Muscle layer of colon (tissue), 2 donors: ENCODE data around the gene ST6GALNAC4.

ENCODE experiments used
- H3K27ac ChIP-seq: one replicate; pipeline ENCODE4 v1.7.0; 2013; ENCODE audit warnings: low read depth, mild to moderate bottlenecking, low read length, moderate library complexity
- H3K27me3 ChIP-seq, 2 donors: one replicate each; pipeline ENCODE4 v1.7.0; 2013; ENCODE audit warnings: low read length in 2 of 2, mild to moderate bottlenecking in 2 of 2; ENCODE audit not compliant: insufficient read depth in 2 of 2, control insufficient read depth in 1 of 2
- H3K36me3 ChIP-seq: one replicate; pipeline ENCODE4 v1.7.0; 2013; ENCODE audit warnings: mild to moderate bottlenecking, low read length; ENCODE audit not compliant: insufficient read depth
- H3K4me1 ChIP-seq: one replicate; pipeline ENCODE4 v1.7.0; 2013; ENCODE audit warnings: mild to moderate bottlenecking, low read length; ENCODE audit not compliant: insufficient read depth
- H3K4me3 ChIP-seq, 2 donors: one replicate each; pipeline ENCODE4 v1.7.0; 2013; ENCODE audit warnings: low read length in 2 of 2, low read depth in 1 of 2, mild to moderate bottlenecking in 1 of 2, moderate library complexity in 1 of 2
- H3K9ac ChIP-seq: one replicate; pipeline ENCODE4 v1.7.0; 2013; ENCODE audit warnings: low read length
- H3K9me3 ChIP-seq: one replicate; pipeline ENCODE4 v1.7.0; 2013; ENCODE audit warnings: mild to moderate bottlenecking, low read length
- donor health status: abdominal sarcoma.
- donor health status: Adenocarcinoma of cecum.

Gene ST6GALNAC4

DNA sequence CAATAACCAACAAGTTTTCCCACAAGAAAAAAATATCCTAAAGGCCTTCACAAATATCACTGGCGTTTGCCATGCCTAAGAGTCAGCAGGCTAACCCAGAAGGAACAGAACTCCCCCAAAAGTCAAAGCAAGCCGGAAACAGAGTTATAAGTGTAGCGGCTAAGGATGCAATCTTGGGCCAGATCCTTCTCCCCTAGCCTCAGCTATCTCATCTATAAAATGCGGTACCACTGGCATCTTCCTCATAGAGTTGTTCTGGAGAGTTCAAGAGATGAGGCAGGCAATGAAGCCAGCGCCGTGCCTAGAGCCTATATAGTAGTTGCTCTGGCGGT, 20.2 kb upstream of the ST6GALNAC4 start:
- peak overlapping the region; percentile 65 for H3K27ac ChIP-seq
- peaks cover 33% of the 10 kb centered on the region for H3K4me1 ChIP-seq
- H3K9ac ChIP-seq = peak overlapping the region; percentile 75

DNA sequence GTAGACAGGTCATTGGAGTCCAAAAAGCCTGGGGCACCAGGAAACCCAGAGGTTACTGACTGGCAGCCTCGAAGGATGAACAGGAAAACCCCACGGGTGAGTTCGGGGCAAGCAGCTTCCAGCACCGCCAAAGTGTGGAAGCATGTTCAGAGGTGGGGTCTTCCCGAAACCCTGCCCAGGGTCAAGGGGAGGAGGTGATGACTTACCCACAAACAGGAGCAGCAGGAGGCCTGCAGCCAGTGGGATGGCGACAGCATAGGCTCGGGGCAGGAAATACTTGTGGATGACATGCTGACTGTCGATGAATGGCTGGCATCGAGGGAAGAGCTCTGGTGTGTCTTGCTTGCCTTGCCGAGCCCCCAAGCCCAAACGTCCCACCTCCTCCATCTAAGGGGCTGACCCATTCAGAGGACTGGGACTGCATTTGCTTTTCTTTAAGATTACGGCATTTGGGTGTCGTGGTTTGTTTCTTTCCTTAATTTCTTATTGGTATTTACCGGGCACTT, 19.6 kb upstream of the ST6GALNAC4 start:
- Histone ChIP-seq H3K4me1 (peaks cover 30% of the 10 kb centered on the region), H3K36me3 (peaks cover 5% of the 10 kb centered on the region), H3K9ac (peak overlapping the region; percentile 75), H3K27ac (no peak overlapping the region), H3K4me3 (peak overlapping the region in 1 of 2 donors; percentile 82), H3K27me3 (peaks cover 0 to under 1% of the 10 kb centered on the region in 2 donors), H3K9me3 (no peaks in the 10 kb centered on the region)

More for the DNA sequence above, 20.2 kb upstream of the ST6GALNAC4 start:
- H3K9me3 ChIP-seq = no peaks in the 10 kb centered on the region
- no peaks in the 10 kb centered on the region for H3K27me3 ChIP-seq
- H3K36me3 ChIP-seq = peaks cover 9% of the 10 kb centered on the region
- H3K4me3 ChIP-seq = peak overlapping the region; percentile 82 to 90

DNA sequence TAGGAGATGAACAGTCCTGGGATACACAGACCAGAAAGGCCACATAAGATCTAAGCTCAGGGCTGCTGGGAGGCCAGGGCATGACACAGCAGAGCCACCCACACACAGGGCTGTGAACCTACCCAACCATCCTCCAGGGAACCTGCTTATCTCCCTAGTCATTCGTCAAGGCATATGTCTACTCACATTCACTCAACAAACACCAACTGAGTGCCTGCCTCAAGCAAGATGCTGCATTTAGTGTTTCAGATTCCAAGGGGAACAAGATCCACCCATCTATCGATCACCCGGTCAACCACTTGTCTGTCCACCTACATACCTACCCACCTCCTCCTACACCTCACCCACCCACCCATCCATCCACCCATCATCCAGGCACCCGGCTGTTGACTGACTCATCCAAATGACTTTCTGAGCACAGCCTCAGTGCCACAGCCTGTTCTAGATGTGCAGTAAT, 19.0 kb upstream of the ST6GALNAC4 start:
- H3K9ac ChIP-seq = no peak overlapping the region

DNA sequence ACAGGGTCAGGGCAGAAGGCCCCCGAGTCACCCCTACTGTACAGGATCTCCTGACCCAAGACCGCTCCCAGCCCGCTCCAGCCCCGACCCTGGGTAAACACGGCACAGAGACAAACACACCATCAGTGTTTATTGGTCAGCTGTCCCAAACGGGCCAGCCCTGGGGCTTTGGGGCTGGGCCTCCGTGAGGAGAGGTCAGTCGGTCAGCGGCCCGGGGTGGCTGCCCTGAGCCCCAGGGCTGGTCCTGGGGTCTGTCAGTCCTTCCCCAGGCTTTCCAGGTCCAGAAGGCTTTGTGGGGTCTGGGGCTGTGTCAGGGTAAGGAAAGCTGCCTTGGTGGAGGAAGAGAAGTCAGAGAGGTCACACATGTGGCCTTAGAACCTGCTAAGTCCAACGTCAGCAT, 18.1 kb upstream of the ST6GALNAC4 start:
- H3K9me3 ChIP-seq = no peaks in the 10 kb centered on the region
- H3K27ac ChIP-seq = no peak overlapping the region
- peaks cover 0 to 15% of the 10 kb centered on the region in 2 donors for H3K27me3 ChIP-seq
- H3K4me3 ChIP-seq = no peak overlapping the region
- no peak overlapping the region for H3K9ac ChIP-seq
- H3K36me3 ChIP-seq = peaks cover 5% of the 10 kb centered on the region
- H3K4me1 ChIP-seq = peaks cover 42% of the 10 kb centered on the region

More for the DNA sequence above, 19.0 kb upstream of the ST6GALNAC4 start:
- Histone ChIP-seq H3K27me3 (peaks cover 0 to 7% of the 10 kb centered on the region in 2 donors), H3K4me3 (no peak overlapping the region), H3K27ac (no peak overlapping the region), H3K4me1 (peaks cover 35% of the 10 kb centered on the region), H3K36me3 (peaks cover 5% of the 10 kb centered on the region), H3K9me3 (no peaks in the 10 kb centered on the region)

DNA sequence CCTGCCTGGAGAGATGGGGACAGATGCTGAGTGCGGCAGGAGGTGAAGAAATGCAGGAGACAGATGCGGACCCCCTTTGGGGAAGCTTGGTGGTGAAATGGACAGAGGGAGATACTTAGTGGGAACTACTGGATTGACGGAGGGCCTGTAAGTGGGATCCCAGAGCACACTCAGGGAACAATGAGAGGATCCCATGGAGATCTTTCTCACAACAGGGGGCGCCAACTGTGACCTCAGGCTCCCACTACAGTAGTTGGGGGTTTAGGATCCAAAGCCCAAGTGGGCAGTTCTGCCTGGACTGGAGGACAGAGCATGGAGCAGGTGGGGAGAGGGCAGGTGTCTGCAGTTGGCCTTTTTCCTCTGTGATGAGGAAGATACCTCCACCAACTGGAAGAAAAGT, 17.4 kb upstream of the ST6GALNAC4 start:
- Histone ChIP-seq H3K9ac (no peak overlapping the region), H3K4me3 (no peak overlapping the region), H3K27me3 (peaks cover 0 to 22% of the 10 kb centered on the region in 2 donors), H3K27ac (no peak overlapping the region), H3K4me1 (peaks cover 43% of the 10 kb centered on the region), H3K9me3 (no peaks in the 10 kb centered on the region), H3K36me3 (peaks cover 5% of the 10 kb centered on the region)

DNA sequence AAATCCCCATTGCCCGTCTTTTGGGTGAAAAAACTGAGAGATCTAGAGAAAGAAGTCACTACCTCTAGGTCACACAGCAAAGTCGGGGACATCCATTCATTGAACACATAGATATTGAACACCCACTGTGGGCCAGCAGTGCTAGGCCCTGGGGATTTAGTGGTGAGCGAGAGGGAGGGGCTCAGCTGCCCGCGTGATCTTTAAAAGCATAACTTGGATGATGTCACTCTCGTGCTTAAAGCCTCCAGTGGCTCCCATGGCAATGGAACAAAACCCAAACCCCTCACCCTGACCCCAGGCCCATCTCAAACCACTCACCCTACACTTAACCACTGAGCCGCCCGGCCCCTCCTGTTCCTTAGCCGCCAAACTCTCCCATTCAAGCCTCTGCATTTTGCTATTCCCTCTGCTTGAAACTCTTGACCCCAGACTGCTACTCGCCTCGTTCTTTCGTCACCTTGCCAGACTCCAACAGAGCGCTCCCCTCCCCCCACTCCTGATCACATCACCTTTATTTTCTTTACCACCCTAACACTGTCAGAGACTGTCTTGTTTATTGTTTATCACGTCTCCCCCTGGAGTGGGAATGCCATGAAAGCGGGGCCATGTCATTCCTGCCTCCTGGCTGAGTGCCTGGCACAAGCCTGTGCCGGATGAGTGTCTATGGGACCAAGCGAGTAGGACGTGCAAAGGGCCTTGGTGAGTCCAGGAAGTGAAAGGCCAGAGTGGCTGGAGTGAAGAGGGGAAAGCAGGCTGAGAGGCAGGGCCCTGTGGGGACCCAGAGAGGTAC, 14.4 kb upstream of the ST6GALNAC4 start:
- Histone ChIP-seq H3K27ac (no peak overlapping the region), H3K9ac (no peak overlapping the region), H3K36me3 (peaks cover 4% of the 10 kb centered on the region), H3K9me3 (no peaks in the 10 kb centered on the region), H3K4me1 (peaks cover 22% of the 10 kb centered on the region), H3K27me3 (peaks cover 18 to 46% of the 10 kb centered on the region in 2 donors), H3K4me3 (peak overlapping the region; percentile 21 to 43)

DNA sequence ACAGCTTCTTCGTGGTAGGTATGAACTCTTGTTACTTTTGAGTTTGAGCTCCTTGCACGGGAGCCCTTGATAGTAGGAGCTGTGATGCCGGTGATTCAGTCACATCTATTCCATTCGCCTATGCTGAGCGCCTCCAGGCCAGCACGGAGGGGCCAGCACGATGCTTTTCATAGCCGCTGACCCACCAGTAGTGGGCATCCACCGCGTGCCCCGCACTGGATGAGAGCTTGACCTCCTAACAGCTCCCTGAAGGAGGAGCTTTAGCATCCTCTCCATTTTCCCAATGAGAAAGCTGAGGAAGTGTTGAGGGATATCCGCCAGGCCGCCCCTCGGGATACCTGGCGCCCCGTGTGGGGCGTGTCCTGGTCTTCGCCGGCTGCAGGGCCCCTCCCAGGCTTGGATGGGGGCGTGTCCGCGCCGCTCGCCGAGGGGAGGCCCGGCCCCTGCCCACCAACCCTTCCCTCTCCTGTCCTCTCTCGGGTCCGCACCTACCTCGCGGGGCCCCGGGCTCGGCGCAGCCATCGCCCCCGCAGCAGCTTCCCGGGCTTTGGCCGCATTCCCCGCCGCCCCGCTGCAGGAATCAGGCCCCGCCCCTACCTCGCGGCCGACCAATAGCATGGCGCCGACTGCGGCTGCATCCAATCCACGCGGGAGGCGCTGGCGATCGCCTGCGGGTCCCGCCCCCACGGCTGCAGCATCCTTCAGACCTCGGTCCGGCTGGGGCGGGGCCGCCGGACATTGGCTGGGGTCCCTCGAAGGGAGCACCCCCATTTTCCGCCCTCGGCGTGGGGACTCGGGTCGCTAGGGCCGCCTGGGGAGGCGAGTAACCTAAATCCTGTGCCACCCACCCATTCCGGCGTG, 13.6 kb upstream of the ST6GALNAC4 start, which contains the start of gene PIP5KL1:
Gene PIP5KL1 (minus strand): TSS at position 547 of the 861 bp plus-strand sequence. CDS start 25 bp downstream, at position 522.
- H3K9ac ChIP-seq = no peak within 1 kb of the TSS
- H3K36me3 ChIP-seq = no peaks in the 10 kb centered on the region
- peak within 1 kb of the TSS; percentile 21 to 43 for H3K4me3 ChIP-seq
- peaks cover 23 to 54% of the 10 kb centered on the region in 2 donors for H3K27me3 ChIP-seq
- peaks cover 16% of the 10 kb centered on the region for H3K4me1 ChIP-seq
- H3K27ac ChIP-seq = no peak within 1 kb of the TSS
- no peaks in the 10 kb centered on the region for H3K9me3 ChIP-seq

DNA sequence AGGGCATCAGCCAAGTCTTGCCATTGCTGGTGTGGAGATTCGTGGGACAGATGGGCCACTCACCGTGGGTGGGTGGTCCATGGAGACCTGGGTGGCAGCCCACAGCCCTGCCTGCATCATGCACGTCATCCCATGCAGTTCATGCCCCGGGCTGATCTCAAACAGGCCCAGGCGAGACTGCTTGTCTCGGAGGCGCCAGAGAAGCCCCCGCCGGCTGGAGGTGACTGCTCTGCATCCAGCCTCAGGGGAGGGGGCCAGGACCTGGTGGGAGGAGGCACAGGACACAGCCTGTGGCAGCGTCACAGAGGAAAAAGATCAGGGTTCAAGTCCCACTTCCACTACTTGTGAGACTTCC, 12.8 kb upstream of the ST6GALNAC4 start:
- peaks cover 16% of the 10 kb centered on the region for H3K4me1 ChIP-seq
- H3K9ac ChIP-seq = no peak overlapping the region
- H3K4me3 ChIP-seq = no peak overlapping the region
- H3K27me3 ChIP-seq = peaks cover 23 to 63% of the 10 kb centered on the region in 2 donors
- no peak overlapping the region for H3K27ac ChIP-seq
- H3K36me3 ChIP-seq = no peaks in the 10 kb centered on the region
- no peaks in the 10 kb centered on the region for H3K9me3 ChIP-seq

DNA sequence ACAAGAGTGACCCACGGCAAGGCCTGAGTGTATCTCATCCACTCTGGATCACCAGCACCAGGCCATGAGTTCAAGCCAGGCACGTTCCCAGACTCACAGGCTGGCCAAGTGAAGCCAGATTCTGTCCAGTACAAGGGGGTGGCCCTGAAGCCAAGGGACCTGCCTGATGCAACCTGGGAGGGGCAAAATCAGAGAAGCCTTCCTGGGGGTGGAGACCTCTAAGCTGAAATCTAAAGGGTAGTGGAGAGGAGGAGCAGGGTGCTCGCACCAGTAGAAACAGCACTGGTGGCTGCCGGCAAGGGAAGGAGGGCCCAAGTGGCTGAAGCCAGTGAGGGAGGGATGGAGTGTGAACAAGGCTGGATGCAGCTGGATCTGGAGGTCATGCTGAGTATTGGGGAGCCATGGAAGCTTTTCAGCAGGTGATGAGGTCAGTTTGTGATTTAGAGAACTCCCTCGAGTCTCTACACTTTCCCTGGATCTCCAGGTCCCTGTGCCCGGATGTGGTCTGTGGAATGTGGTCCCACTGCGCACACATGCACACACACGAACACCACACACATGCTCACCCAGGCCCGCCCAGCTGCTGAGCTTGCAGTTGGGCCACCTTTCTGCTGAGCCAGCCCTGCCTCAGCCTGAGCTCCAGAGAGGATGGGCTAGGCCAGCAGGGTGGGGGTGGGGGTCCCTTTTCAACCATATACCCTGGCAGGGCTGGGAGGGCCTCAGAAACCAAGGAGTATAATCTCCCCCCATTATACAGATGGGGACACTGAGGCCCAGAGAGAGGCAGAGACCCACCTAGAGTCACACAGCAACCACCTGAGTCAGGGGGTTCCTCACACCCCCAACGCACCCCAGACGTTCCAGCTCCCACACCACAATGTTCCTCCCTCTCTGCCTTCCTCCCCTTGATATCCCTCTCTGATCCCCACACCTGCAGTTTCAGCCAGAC, 12.1 kb upstream of the ST6GALNAC4 start:
- Histone ChIP-seq H3K27me3 (peaks cover 23 to 63% of the 10 kb centered on the region in 2 donors), H3K9ac (no peak overlapping the region), H3K9me3 (no peaks in the 10 kb centered on the region), H3K27ac (no peak overlapping the region), H3K36me3 (no peaks in the 10 kb centered on the region), H3K4me3 (no peak overlapping the region), H3K4me1 (peaks cover 16% of the 10 kb centered on the region)

DNA sequence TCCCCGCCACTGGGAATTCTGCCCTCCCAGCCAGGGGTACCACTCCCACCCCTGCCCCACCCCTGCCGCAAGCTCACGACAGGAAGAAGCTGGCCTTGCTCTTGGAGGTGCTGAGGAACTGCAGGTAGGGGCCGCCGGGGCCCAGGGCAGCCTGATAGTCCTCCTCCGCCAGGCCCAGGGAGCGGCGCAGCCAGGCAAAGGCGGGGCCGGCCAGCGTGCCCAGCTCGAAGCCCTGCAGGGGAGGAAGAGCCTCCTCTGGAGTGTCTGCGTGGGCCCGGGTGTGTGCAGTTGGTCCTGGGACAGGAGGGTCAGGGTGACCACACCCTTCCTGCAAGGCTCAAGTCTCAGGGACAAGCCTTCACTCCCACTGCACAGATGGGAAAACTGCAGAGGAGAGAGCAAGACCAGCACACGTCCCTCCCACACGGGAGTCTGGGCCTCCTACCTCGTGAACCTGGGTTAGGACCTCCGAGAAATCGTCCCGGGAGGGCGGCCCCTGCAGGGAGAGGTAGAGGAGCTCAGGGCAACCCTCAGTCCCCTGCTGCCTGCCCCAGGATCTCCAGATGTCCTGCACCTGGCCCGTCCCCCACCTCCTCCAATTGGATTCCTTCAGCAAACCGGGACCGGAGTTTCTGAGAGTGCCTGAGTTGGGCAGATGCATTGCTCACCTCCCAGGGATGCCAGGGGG, 11.3 kb upstream of the ST6GALNAC4 start:
- peaks cover 16% of the 10 kb centered on the region for H3K4me1 ChIP-seq
- no peak overlapping the region for H3K4me3 ChIP-seq

More for the DNA sequence above, 11.3 kb upstream of the ST6GALNAC4 start:
- H3K9ac ChIP-seq = no peak overlapping the region
- no peak overlapping the region for H3K27ac ChIP-seq
- H3K27me3 ChIP-seq = peaks cover 23 to 63% of the 10 kb centered on the region in 2 donors
- no peaks in the 10 kb centered on the region for H3K9me3 ChIP-seq
- H3K36me3 ChIP-seq = no peaks in the 10 kb centered on the region
